SK-N-SH (cell line): ENCODE results near the gene CAMK4. TPM values are rescaled to one million over a fixed set of nuclear protein-coding genes. Genes with fewer than 3 reads are reported as not detected.
A peak's percentile ranks its signal among the peaks of the same experiment; 100 is the strongest.

Source experiments
- CTCF ChIA-PET: fragments of 300-600, 350-600 bp; formaldehyde crosslinking; extraction: SDS; loops from one replicate; lab custom pipeline; 2021; lab: Yijun Ruan, JAX
- POLR2A ChIA-PET: fragments of 350-600 bp; sonication (Branson Sonifier 250); formaldehyde crosslinking; extraction: SDS; loops from one replicate; lab custom pipeline; 2020; ENCODE audit warnings: antibody characterized with exemption, inconsistent platforms; lab: Yijun Ruan, JAX
- DNase-seq: peaks from one replicate; pipeline ENCODE4 v3.0.0; 2012
- H2AFZ ChIP-seq: fragments of 200-600 bp; sonication (generic); 2 replicates; pipeline ENCODE4 v1.8.1; 2016; ENCODE audit warnings: antibody characterized with exemption, mild to moderate bottlenecking, low read depth
- H3F3A ChIP-seq: fragments of 200-600 bp; sonication (generic); replicated peaks from 2 replicates; pipeline ENCODE3; 2016; ENCODE audit warnings: antibody characterized with exemption, mild to moderate bottlenecking; ENCODE audit not compliant: insufficient read depth
- H3K27ac ChIP-seq, 2 experiments: fragments of 200-500 bp in 1 of 2; fragments of 200-600 bp in 1 of 2; sonication (Bioruptor generic) in 1 of 2; sonication (generic), shearing (Covaris generic) in 1 of 2; 2 replicates each; pipeline versions ENCODE4 v1.5.1 to v1.6.1; 2014 to 2016; ENCODE audit warnings: low read depth in 2 of 2, inconsistent platforms in 1 of 2, low read length in 1 of 2, mild to moderate bottlenecking in 1 of 2, mixed read lengths in 1 of 2
- H3K27me3 ChIP-seq: fragments of 200-600 bp; sonication (generic), shearing (Covaris generic); 2 replicates; pipeline ENCODE4 v1.6.1; 2016; ENCODE audit warnings: mixed run types; ENCODE audit not compliant: insufficient read depth
- H3K36me3 ChIP-seq, 2 experiments: fragments of 200-500 bp in 1 of 2; fragments of 200-600 bp in 1 of 2; sonication (Bioruptor generic) in 1 of 2; sonication (generic) in 1 of 2; replicated peaks in 1 of 2; 2 replicates each; pipeline versions ENCODE3 to v1.5.1; 2014 to 2016; ENCODE audit warnings: low read length in 1 of 2, mild to moderate bottlenecking in 1 of 2; ENCODE audit not compliant: insufficient read depth in 2 of 2, control insufficient read depth in 1 of 2
- H3K4me1 ChIP-seq, 2 experiments: fragments of 200-500 bp in 1 of 2; fragments of 200-600 bp in 1 of 2; sonication (Bioruptor generic) in 1 of 2; sonication (generic), shearing (Covaris generic) in 1 of 2; 2 replicates each; pipeline versions ENCODE4 v1.5.1 to v1.6.1; 2014 to 2016; ENCODE audit warnings: low read depth in 1 of 2, low read length in 1 of 2, mixed run types in 1 of 2; ENCODE audit not compliant: insufficient read depth in 2 of 2, control insufficient read depth in 1 of 2
- H3K4me2 ChIP-seq: fragments of 200-600 bp; sonication (generic), shearing (Covaris generic); 2 replicates; pipeline ENCODE4 v1.6.1; 2017; ENCODE audit warnings: mixed run types
- H3K4me3 ChIP-seq, 2 experiments: fragments of 200-500 bp in 1 of 2; fragments of 200-600 bp in 1 of 2; sonication (Bioruptor generic) in 1 of 2; sonication (generic), shearing (Covaris generic) in 1 of 2; 2 replicates each; pipeline versions ENCODE4 v1.5.1 to v1.8.1; 2014 to 2016; ENCODE audit warnings: low read depth in 2 of 2, inconsistent platforms in 1 of 2, low read length in 1 of 2, mild to moderate bottlenecking in 1 of 2, mixed read lengths in 1 of 2, moderate library complexity in 1 of 2
- H3K79me2 ChIP-seq: fragments of 200-600 bp; sonication (generic); 2 replicates; pipeline ENCODE4 v1.8.1; 2017; ENCODE audit warnings: mild to moderate bottlenecking; ENCODE audit not compliant: insufficient read depth
- H3K9ac ChIP-seq: fragments of 200-600 bp; sonication (generic); 2 replicates; pipeline ENCODE4 v1.6.1; 2017; ENCODE audit warnings: mixed run types
- H3K9me2 ChIP-seq: fragments of 200-600 bp; sonication (generic); 2 replicates; pipeline ENCODE4 v1.6.1; 2017; ENCODE audit warnings: mixed run types
- H3K9me3 ChIP-seq: fragments of 200-600 bp; sonication (generic); 2 replicates; pipeline ENCODE4 v1.6.1; 2017; ENCODE audit warnings: mixed run types, mild to moderate bottlenecking, moderate library complexity
- H4K20me1 ChIP-seq: fragments of 200-600 bp; sonication (generic); 2 replicates; pipeline ENCODE4 v1.6.1; 2017; ENCODE audit warnings: mild to moderate bottlenecking, mixed run types; ENCODE audit not compliant: insufficient read depth
- CTCF ChIP-seq: fragments of 200-600 bp; sonication (generic); IDR thresholded peaks from 2 replicates; pipeline ENCODE4 v1.6.1; 2017; ENCODE audit warnings: antibody characterized with exemption, mild to moderate bottlenecking, moderate library complexity
- EP300 ChIP-seq, 2 experiments: IDR thresholded peaks; 2 replicates each; pipeline versions ENCODE4 v1.4.0 to v1.6.1; 2012; ENCODE audit warnings: borderline replicate concordance in 1 of 2, low read depth in 1 of 2, low read length in 1 of 2
- FOXM1 ChIP-seq: IDR thresholded peaks from 2 replicates; pipeline ENCODE4 v1.4.0; 2012; ENCODE audit warnings: low read depth, mild to moderate bottlenecking
- GATA2 ChIP-seq: sonication (generic); formaldehyde crosslinking; IDR thresholded peaks from 2 replicates; pipeline ENCODE4 v1.5.0; 2020; ENCODE audit warnings: mild to moderate bottlenecking, missing genetic modification reagents
- MAX ChIP-seq: IDR thresholded peaks from 2 replicates; pipeline ENCODE4 v1.4.0; 2012; ENCODE audit warnings: low read depth
- NFIC ChIP-seq: IDR thresholded peaks from 2 replicates; pipeline ENCODE4 v1.4.0; 2012; ENCODE audit warnings: borderline replicate concordance
- PBX3 ChIP-seq: IDR thresholded peaks from 2 replicates; pipeline ENCODE4; 2012
- POLR2AphosphoS5 ChIP-seq: IDR thresholded peaks from 2 replicates; pipeline ENCODE4 v1.6.1; 2012; ENCODE audit warnings: low read depth, low read length
- RAD21 ChIP-seq: IDR thresholded peaks from 2 replicates; pipeline ENCODE4 v1.6.1; 2012; ENCODE audit warnings: mild to moderate bottlenecking, low read length
- RCOR1 ChIP-seq: fragments of 150-350 bp; IDR thresholded peaks from 2 replicates; pipeline ENCODE4 v1.6.1; 2017; ENCODE audit warnings: antibody characterized with exemption, low read length
- SMC3 ChIP-seq: IDR thresholded peaks from 2 replicates; pipeline ENCODE4 v1.6.1; 2012; ENCODE audit warnings: low read depth, low read length, improper control_type of control experiment
- TAF1 ChIP-seq: IDR thresholded peaks from 2 replicates; pipeline ENCODE4 v1.6.1; 2012; ENCODE audit warnings: low read depth, mild to moderate bottlenecking, low read length, moderate library complexity, borderline replicate concordance
- TEAD4 ChIP-seq: IDR thresholded peaks from 2 replicates; pipeline ENCODE4 v1.4.0; 2012; ENCODE audit warnings: mild to moderate bottlenecking, borderline replicate concordance; ENCODE audit not compliant: insufficient read depth
- USF1 ChIP-seq: IDR thresholded peaks from 2 replicates; pipeline ENCODE4 v1.4.0; 2012; ENCODE audit warnings: low read depth, borderline replicate concordance
- WGBS: methylation state at CpG from one replicate; pipeline ENCODE4 v1.1.6; 2017; ENCODE audit warnings: low lambda C conversion rate; 5-methylcytosine and 5-hydroxymethylcytosine counted together
- polyA plus RNA-seq, 3 experiments: library from polyadenylated mRNA; depleted of rRNA; stranded (reverse); fragments of >200 nt; gene quantifications; 2 replicates each; pipeline ENCODE4 v1.2.3, GENCODE V29; 2012

Gene CAMK4
- polyA plus RNA-seq, 1 of the 3 experiments (the other 2 are of a cell fraction) = 4.1 TPM

GRCh38 chr5:111494355-111494999, 270.3 kb downstream of the CAMK4 start:
- 98% methylated on average over 2 of the region's 2 CpGs for WGBS

GRCh38 chr5:111495159-111495558, 271.0 kb downstream of the CAMK4 start:
- peaks cover 18 to 42% of the 10 kb centered on the region in 2 experiments for H3K36me3 ChIP-seq
- no peaks in the 10 kb centered on the region for H4K20me1 ChIP-seq
- no peaks in the 10 kb centered on the region for H3K9me2 ChIP-seq
- H2AFZ ChIP-seq = no peak overlapping the region
- WGBS = 79% methylated on average over 1 of the region's 1 CpG
- no peaks in the 10 kb centered on the region for H3K27me3 ChIP-seq
- CTCF ChIA-PET = interaction anchor here (0.9 to 2.0 kb wide), 5 partner anchors 10 to 666 kb away, joined by 3 to 6 read pairs (median 4); no protein-coding TSS in a partner anchor
- no peaks in the 10 kb centered on the region for H3K9me3 ChIP-seq
- no peaks in the 10 kb centered on the region for H3K79me2 ChIP-seq
- no peak overlapping the region for H3K9ac ChIP-seq
- H3K4me1 ChIP-seq = peaks cover 8 to 17% of the 10 kb centered on the region in 2 experiments; a peak in 3 of 4 replicates
- peak; percentile 38 for DNase-seq
- peak; percentile 56 for TF ChIP-seq GATA2
- peak; percentile 30; the same call in 1 of the 2 replicates for TF ChIP-seq RCOR1
- TF ChIP-seq NFIC = peak; percentile 60
- no peak for TF ChIP-seq SMC3
- peak in 1 of 2 experiments; percentile 32; a peak in 1 of 4 replicates for TF ChIP-seq EP300 (IDR thresholded peaks at IDR 0.05; ENCODE audit: borderline replicate concordance in 1 of 2, low read depth in 1 of 2, low read length in 1 of 2)
- TF ChIP-seq, all 33 proteins: peak for 4
- no peaks in the 10 kb centered on the region for H3F3A ChIP-seq
- H3K4me2 ChIP-seq = no peak overlapping the region
- peak overlapping the region; percentile 20 to 89; a peak in 3 of 4 replicates for H3K27ac ChIP-seq
- POLR2A ChIA-PET = interaction anchor here (1.4 kb wide), 1 partner anchor 17 kb away, joined by 5 read pairs; no protein-coding TSS in a partner anchor
- no peak overlapping the region for H3K4me3 ChIP-seq

More at GRCh38 chr5:111494355-111494999, 270.3 kb downstream of the CAMK4 start:
- TF ChIP-seq EP300 (IDR thresholded peaks at IDR 0.05; ENCODE audit: borderline replicate concordance in 1 of 2, low read depth in 1 of 2, low read length in 1 of 2) (no peak), USF1 (no peak)
- Histone ChIP-seq H3K9me3 (no peaks in the 10 kb centered on the region), H3K27me3 (no peaks in the 10 kb centered on the region), H3K36me3 (peaks cover 12 to 38% of the 10 kb centered on the region in 2 experiments), H4K20me1 (no peaks in the 10 kb centered on the region), H3K4me2 (no peak overlapping the region), H3F3A (no peaks in the 10 kb centered on the region), H3K4me3 (no peak overlapping the region), H2AFZ (no peak overlapping the region; the same call in 1 of the 2 replicates), H3K27ac (peak overlapping the region; percentile 20 to 89; a peak in 3 of 4 replicates), H3K79me2 (no peaks in the 10 kb centered on the region), H3K9me2 (no peaks in the 10 kb centered on the region), H3K9ac (no peak overlapping the region), H3K4me1 (peaks cover 8 to 17% of the 10 kb centered on the region in 2 experiments; a peak in 3 of 4 replicates)
- no peak for DNase-seq
- POLR2A ChIA-PET = interaction anchor here (1.4 kb wide), 1 partner anchor 17 kb away, joined by 5 read pairs; no protein-coding TSS in a partner anchor
- CTCF ChIA-PET = interaction anchor here (0.7 to 2.0 kb wide), 5 partner anchors 9 to 756 kb away, joined by 3 to 6 read pairs (median 4); partner anchors contain the start of gene SLC25A46

- ChIA-PET POLR2A (no interaction called here), CTCF (interaction anchor here (2.1 kb wide), 1 partner anchor 340 kb away, joined by 6 read pairs; no protein-coding TSS in a partner anchor)
- Histone ChIP-seq H4K20me1 (no peaks in the 10 kb centered on the region), H3K27ac (no peak overlapping the region; a peak in 1 of 4 replicates), H3K4me2 (no peak overlapping the region), H2AFZ (no peak overlapping the region), H3K9ac (no peak overlapping the region), H3K4me3 (no peak overlapping the region), H3K4me1 (peaks cover 8 to 17% of the 10 kb centered on the region in 2 experiments; a peak in 3 of 4 replicates), H3K36me3 (peaks cover 32 to 49% of the 10 kb centered on the region in 2 experiments), H3K27me3 (no peaks in the 10 kb centered on the region), H3F3A (peaks cover 4% of the 10 kb centered on the region), H3K9me3 (no peaks in the 10 kb centered on the region), H3K9me2 (no peaks in the 10 kb centered on the region), H3K79me2 (no peaks in the 10 kb centered on the region)
- TF ChIP-seq RAD21 (no peak), POLR2AphosphoS5 (no peak), MAX (no peak), NFIC (no peak), CTCF (no peak), PBX3 (no peak), SMC3 (no peak), FOXM1 (no peak), TEAD4 (no peak), TAF1 (no peak), RCOR1 (no peak)
- DNase-seq = no peak
- WGBS = 100% methylated on average over 1 of the region's 1 CpG
These were observed 274.2 kb downstream of the CAMK4 start for GRCh38 chr5:111498346-111498745.
